Measurements from ENCODE around the gene LRFN2.

LRFN2 gene

DNA sequence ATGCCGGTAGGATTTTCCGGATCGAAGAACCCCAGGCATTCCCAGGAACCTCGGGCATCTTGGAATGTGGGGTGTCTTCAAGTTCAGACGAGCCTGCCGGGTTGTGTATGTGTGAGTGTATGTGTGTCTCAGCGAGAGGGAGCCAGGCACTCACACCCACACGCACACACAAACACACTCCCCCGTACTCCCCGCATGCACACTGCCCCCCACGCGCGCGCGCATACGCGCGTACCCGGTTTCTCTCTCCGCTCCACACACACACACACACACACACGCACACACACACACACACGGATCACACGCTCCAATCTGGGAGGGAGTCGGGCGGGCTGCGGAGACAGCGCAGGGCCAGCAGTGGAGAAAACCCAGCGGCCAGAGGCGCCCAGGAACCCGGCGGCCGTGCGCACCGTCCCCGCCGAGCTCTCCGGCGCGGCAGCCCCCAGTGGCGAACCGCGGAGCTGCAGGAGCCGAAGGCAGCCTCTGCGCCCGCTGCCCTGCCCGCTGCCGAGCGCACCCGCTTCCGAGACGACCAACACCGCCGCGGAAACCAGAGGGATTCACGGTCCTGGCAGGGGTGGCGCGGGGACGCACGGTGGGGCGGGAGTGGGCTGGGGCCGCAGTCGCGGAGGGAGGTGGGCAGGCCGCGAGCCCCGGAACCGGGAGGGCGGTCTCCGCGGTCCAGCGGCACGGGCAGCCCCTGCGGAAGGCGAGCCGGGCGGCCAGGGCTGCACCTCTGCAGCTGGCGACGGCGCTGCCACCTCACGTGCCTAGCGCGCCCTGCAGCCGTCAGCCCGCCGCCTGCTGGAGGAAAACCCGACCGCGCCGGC is at the start of gene LRFN2:
Gene LRFN2, minus strand, starts transcription at position 125 of the 830 bp plus-strand sequence.
- DNase-seq (ENCODE audit: low read depth) = peak; percentile 73

DNA sequence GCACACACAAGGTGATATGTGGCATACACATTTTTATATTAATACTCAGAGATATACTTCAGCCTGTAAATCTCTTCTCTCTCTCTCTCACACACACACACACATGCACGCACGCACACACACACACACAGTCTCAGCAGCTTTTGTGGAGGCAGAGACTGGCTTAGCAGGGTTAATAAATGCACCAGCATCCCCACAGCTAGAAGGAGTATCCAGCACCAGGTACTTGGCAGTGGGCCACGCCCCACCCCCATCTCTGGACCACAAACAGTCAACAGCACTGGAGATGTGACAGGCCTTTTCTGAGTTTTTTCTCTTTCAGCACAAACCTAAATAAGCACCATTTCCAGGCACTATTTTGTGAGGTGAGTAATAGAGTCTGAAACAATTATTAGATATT is 47.3 kb upstream of the LRFN2 start:
- no peak for DNase-seq (ENCODE audit: low read depth)

DNA sequence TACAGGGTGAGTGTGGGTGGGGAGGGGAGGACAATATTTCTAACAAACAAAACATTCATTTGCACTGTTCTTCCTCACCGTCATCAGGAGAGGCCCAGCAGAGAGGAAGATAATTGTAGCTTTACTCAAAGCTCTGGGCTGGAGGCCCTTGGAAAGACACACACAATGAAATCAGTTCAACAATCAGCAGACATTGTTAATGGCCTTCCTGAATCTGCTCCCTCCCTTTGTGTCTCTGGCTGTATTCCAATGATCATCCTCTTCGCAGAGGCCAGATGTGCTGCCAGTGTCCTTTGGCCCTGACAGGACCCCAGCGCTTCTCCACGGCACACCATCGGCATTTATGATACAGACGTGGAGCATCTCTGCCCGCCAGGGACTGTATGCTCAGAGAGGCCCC is 44.6 kb upstream of the LRFN2 start:
- no peak for DNase-seq (ENCODE audit: low read depth)

DNA sequence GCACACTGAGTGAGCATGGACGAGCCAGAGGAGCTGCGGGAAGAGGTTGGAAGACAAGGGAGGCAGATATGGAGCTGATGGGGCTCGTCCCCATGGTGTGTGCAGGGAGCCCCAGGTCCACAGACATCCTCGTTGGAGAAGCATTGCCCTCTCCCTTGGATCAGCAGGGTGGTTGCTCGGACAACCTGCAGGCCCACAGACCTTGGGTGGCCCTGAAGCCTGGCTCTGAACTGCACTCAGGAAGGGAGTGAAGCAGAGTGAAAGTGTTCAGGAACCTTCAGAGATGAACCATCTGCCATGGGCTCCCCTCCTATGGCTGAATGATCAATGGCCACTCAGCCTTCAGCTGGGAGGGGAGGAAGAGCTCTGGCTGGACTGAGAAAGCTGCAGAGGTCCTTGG is 43.3 kb upstream of the LRFN2 start:
- DNase-seq (ENCODE audit: low read depth) = no peak

GRCh38 chr6:40630051-40630450 is 42.9 kb upstream of the LRFN2 start:
- DNase-seq (ENCODE audit: low read depth) = no peak

GRCh38 chr6:40629463-40629862 is 42.3 kb upstream of the LRFN2 start:
- DNase-seq (ENCODE audit: low read depth) = no peak

- DNase-seq (ENCODE audit: low read depth) = no peak
These were observed 40.2 kb upstream of the LRFN2 start for GRCh38 chr6:40627316-40627715.

DNA sequence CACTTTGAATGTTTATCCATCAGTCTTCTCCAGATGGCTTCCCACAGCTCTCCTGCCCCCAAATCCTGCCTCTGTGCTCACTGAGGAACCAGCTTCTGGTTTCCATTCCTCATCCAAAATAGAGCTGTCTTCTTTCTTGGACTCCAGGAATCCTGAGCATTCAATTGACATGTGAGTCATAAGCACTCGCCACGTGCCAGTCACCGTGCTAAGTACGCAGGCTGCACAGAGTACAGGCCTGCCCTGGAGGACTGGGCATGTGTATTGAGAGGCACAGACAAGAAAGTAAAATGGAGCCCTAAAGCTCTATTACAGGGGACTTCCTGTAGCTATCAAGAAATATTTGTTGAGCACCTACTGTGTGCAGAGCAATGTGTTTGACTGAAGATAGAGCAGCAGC is 39.7 kb upstream of the LRFN2 start:
- DNase-seq (ENCODE audit: low read depth) = no peak

GRCh38 chr6:40623932-40624331 is 36.8 kb upstream of the LRFN2 start:
- no peak for DNase-seq (ENCODE audit: low read depth)

- no peak for DNase-seq (ENCODE audit: low read depth)
These were observed 36.0 kb upstream of the LRFN2 start for GRCh38 chr6:40623178-40623577.

DNA sequence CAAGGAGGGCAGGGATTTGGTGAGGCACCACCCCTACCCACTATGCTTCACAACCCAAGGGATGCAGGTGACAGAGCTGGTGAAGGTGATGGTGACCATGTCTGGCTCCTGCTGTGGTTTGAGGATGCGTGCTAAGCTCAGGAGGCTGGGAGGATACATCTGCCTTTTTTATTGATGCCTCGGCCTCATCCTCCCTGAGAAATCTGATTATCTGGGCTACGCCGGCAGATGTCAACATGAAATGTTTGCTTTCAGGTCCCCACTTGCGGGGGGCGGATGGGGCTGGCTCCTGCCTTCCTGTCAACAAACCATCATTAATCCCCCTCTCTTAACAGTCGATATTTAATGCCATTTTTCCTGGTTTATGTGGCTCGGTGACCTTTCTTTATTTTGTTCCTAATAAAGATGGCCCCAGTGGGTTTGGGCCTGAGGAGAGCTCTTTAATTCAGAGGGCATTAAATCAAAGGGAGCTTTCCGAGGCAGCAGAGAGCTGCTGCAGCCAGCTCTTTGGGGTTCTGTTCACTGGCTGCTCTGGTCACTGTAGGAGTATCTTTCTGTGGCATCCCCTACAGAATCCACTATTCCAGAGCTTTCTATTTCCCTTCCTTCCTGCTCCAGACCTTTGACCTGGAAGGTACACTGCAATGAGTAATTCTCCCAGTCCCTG is 33.5 kb upstream of the LRFN2 start:
- DNase-seq (ENCODE audit: low read depth) = no peak

DNA sequence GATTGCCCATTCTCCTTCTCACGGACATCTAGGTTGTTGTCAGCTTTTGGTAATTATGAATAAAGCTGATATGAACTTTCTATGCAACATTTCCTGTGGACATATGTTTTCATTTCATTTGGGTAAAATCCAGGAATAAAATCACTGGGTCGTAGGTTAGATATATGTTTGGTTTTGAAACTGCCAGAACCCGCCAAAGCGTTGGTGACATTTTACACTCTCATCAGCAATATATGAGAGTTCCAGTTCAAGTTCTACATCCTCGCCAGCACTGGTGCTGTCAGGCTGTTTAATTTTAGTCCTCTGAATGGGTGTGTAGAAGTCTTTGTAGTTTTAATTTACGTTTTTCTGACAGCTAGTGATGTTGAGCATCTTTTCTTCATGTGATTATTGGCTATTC is 27.5 kb upstream of the LRFN2 start:
- DNase-seq (ENCODE audit: low read depth) = no peak

- no peak for DNase-seq (ENCODE audit: low read depth)
These were observed 24.7 kb upstream of the LRFN2 start for GRCh38 chr6:40611912-40612311.

DNA sequence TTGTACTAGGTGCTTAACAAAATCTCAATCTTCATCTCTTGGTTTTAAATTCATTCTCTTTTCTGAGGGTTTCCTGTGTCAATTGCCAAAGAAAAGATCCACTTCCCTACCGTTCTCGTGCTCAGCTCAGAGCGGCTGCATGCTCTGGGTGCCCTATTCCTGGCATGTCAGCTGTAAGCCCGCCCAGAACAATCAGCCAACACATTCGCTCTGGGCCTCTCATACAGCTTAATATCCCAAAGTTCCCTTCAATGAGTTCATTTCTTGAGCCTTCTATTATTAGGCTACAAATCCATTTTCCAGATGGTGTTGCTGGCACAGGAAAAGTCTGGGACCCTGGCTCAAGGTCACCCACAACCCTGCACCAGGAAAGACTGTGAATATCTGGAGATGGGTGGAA is 24.3 kb upstream of the LRFN2 start:
- no peak for DNase-seq (ENCODE audit: low read depth)

- no peak for DNase-seq (ENCODE audit: low read depth)
These were observed 23.1 kb upstream of the LRFN2 start for GRCh38 chr6:40610229-40610628.

DNA sequence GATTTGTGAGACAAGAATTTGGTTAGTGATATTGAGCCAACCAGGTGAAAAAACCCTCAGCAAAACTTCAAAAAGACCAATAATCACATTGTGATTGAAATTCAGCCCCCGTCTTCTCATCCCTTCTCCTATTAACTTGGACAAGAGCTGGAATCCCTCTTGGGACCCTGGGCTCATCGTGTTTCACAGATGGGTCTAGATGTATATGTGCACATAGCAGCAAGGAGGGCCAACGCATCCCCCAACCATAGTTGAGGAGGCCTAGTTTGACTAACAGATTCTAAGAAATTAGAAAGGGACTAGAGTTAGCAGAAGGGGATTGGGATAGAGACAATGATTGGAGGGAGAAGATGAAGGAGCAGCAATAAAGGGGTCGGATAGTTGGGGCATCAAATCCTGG is 19.8 kb upstream of the LRFN2 start:
- DNase-seq (ENCODE audit: low read depth) = no peak

- DNase-seq (ENCODE audit: low read depth) = no peak
These were observed 19.4 kb upstream of the LRFN2 start for GRCh38 chr6:40606526-40606925.

DNA sequence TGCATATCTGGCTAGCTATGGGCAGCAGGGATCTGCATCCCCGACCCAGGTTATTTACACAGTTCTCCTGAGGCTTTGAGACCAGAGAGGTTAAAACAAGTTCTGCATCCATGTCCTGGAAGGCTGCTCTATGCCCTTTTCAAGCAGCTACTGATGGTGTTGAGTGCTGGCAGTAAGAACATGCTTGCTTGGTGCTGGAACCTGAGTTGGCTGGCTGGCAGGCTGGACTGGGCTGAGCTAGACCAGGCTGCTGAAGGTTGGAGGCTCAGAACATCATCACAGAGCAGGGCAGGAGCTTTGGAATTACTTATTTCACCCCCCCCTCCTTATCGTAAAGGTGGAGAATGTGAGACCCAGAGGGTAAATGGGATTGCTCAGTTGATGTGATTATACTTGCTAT is 16.9 kb upstream of the LRFN2 start:
- no peak for DNase-seq (ENCODE audit: low read depth)

- DNase-seq (ENCODE audit: low read depth) = no peak
These were observed 12.4 kb upstream of the LRFN2 start for GRCh38 chr6:40599555-40599954.

GRCh38 chr6:40598516-40598915 is 11.4 kb upstream of the LRFN2 start:
- no peak for DNase-seq (ENCODE audit: low read depth)

GRCh38 chr6:40597301-40597700 is 10.1 kb upstream of the LRFN2 start:
- DNase-seq (ENCODE audit: low read depth) = no peak

- DNase-seq (ENCODE audit: low read depth) = no peak
These were observed 1.3 kb upstream of the LRFN2 start for GRCh38 chr6:40588480-40588879.

DNA sequence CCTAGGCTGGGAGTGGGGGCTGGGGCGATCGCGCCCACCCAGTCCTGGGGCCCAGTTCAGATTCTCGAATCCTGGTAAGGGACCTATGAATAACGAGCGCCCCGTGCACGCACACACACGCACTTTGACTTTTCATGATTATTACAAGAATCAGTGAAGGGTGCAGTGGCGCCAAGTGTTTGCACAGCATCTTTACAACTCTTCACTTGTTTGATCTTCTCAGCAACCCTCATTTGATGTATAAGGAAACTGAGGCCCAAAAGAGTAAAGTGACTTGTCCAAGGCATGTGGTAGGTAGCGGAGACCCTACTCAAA is 863 bp upstream of the LRFN2 start:
- no peak for DNase-seq (ENCODE audit: low read depth)
